MCF 10A (cell line): ENCODE data around the gene IL22. TPM values are rescaled to one million over a fixed set of nuclear protein-coding genes. Genes with fewer than 3 reads are reported as not detected.

Experiments used
- BruUV-seq: library from RNA; stranded (reverse); fragments of 400-500 nt; replicated peaks from 2 replicates; lab custom pipeline; 2021; lab: Mats Ljungman, UMichigan
- CTCF ChIA-PET: fragments of 300-600 bp; sonication (Branson Sonifier 250); formaldehyde crosslinking; extraction: SDS; loops from one replicate; lab custom pipeline; 2021; ENCODE audit warnings: antibody characterized with exemption, inconsistent platforms; lab: Yijun Ruan, JAX
- POLR2A ChIA-PET: fragments of 300-600, 350-650 bp; sonication (Branson Sonifier 250); formaldehyde crosslinking; extraction: SDS; loops from one replicate; lab custom pipeline; 2020; ENCODE audit warnings: antibody characterized with exemption, inconsistent platforms; lab: Yijun Ruan, JAX
- DNase-seq: peaks from one replicate; pipeline ENCODE4 v3.0.0-alpha.2; 2018; ENCODE audit not compliant: unreplicated experiment
- H3K27ac Mint-ChIP-seq: one replicate; pipeline ENCODE4 v1.8.0; 2022; ENCODE audit warnings: mild to moderate bottlenecking, low read depth, mixed read lengths; ENCODE audit not compliant: unreplicated experiment
- H3K27me3 Mint-ChIP-seq: one replicate; pipeline ENCODE4 v1.8.0; 2022; ENCODE audit warnings: mixed read lengths; ENCODE audit not compliant: insufficient read depth, unreplicated experiment
- H3K36me3 Mint-ChIP-seq: one replicate; pipeline ENCODE4 v1.8.0; 2022; ENCODE audit warnings: mild to moderate bottlenecking, moderate library complexity, mixed read lengths; ENCODE audit not compliant: insufficient read depth, unreplicated experiment
- H3K4me1 Mint-ChIP-seq: one replicate; pipeline ENCODE4 v1.8.0; 2022; ENCODE audit warnings: mixed read lengths; ENCODE audit not compliant: insufficient read depth, unreplicated experiment
- H3K4me3 Mint-ChIP-seq: one replicate; pipeline ENCODE4 v1.8.0; 2022; ENCODE audit warnings: mild to moderate bottlenecking, moderate library complexity, mixed read lengths; ENCODE audit not compliant: unreplicated experiment
- H3K9me3 Mint-ChIP-seq: one replicate; pipeline ENCODE4 v1.8.0; 2022; ENCODE audit warnings: mixed read lengths; ENCODE audit not compliant: unreplicated experiment
- CTCF ChIP-seq: fragments of 200-600 bp; IDR thresholded peaks from one replicate; pipeline ENCODE4 v1.8.0; 2022; ENCODE audit warnings: antibody characterized with exemption, mild to moderate bottlenecking; ENCODE audit not compliant: unreplicated experiment
- intact Hi-C: fragments of 100-400 bp; cut with micrococcal nuclease; formaldehyde crosslinking; loops from 2 replicates; pipeline ENCODE4 v1.14.1; 2022
- total RNA-seq: library from RNA; stranded (reverse); gene quantifications from 2 replicates; pipeline ENCODE4 v1.2.3, GENCODE V29; 2022

IL22 gene
- total RNA-seq, 1 experiment from 2014 or later = not detected

- no peaks in the 10 kb centered on the region for H3K36me3 Mint-ChIP-seq
- no TSS peak for BruUV-seq
- H3K27me3 Mint-ChIP-seq = no peaks in the 10 kb centered on the region
- no peak for DNase-seq
- H3K4me3 Mint-ChIP-seq = no peak overlapping the region
- TF ChIP-seq CTCF = no peak
- peaks cover 6% of the 10 kb centered on the region for H3K4me1 Mint-ChIP-seq
- ChIA-PET POLR2A (no interaction called here), CTCF (no interaction called here)
- H3K27ac Mint-ChIP-seq = no peak overlapping the region
- H3K9me3 Mint-ChIP-seq = no peaks in the 10 kb centered on the region
- intact Hi-C loops = no loop called here
These were observed 26.0 kb upstream of the IL22 start for GRCh38 chr12:68279227-68280054.

GRCh38 chr12:68276402-68276930 is 23.1 kb upstream of the IL22 start:
- POLR2A ChIA-PET = interaction anchor here (1.8 kb wide), 1 partner anchor 17 kb away, joined by 6 read pairs; no protein-coding TSS in a partner anchor
- CTCF ChIA-PET = interaction anchor here (0.5 to 0.9 kb wide), 2 partner anchors 40 to 236 kb away, joined by 4 read pairs; no protein-coding TSS in a partner anchor
- Mint-ChIP-seq H3K4me3 (no peak overlapping the region), H3K27me3 (no peaks in the 10 kb centered on the region), H3K4me1 (peaks cover 6% of the 10 kb centered on the region), H3K27ac (no peak overlapping the region), H3K36me3 (no peaks in the 10 kb centered on the region), H3K9me3 (no peaks in the 10 kb centered on the region)
- TF ChIP-seq CTCF = no peak
- intact Hi-C loops = no loop called here
- no TSS peak for BruUV-seq
- no peak for DNase-seq

GRCh38 chr12:68272732-68273131 is 19.3 kb upstream of the IL22 start:
- Mint-ChIP-seq H3K27me3 (no peaks in the 10 kb centered on the region), H3K4me1 (peaks cover 18% of the 10 kb centered on the region), H3K4me3 (no peak overlapping the region), H3K36me3 (no peaks in the 10 kb centered on the region), H3K9me3 (no peaks in the 10 kb centered on the region), H3K27ac (no peak overlapping the region)
- ChIA-PET CTCF (interaction anchor here (0.7 to 1.6 kb wide), 3 partner anchors 23 to 233 kb away, joined by 4 to 7 read pairs (median 6); no protein-coding TSS in a partner anchor), POLR2A (interaction anchor here (1.1 kb wide), 1 partner anchor 36 kb away, joined by 4 read pairs; no protein-coding TSS in a partner anchor)
- BruUV-seq = no TSS peak
- no peak for DNase-seq
- intact Hi-C loops = no loop called here
- no peak for TF ChIP-seq CTCF

GRCh38 chr12:68271346-68271745 is 17.9 kb upstream of the IL22 start:
- no TSS peak for BruUV-seq
- H3K27ac Mint-ChIP-seq = no peak overlapping the region
- no peaks in the 10 kb centered on the region for H3K9me3 Mint-ChIP-seq
- DNase-seq = no peak
- no peak for TF ChIP-seq CTCF
- intact Hi-C loops = no loop called here
- no peaks in the 10 kb centered on the region for H3K27me3 Mint-ChIP-seq
- H3K4me1 Mint-ChIP-seq = peaks cover 13% of the 10 kb centered on the region
- ChIA-PET POLR2A (interaction anchor here (1.0 kb wide), 1 partner anchor 12 kb away, joined by 6 read pairs; no protein-coding TSS in a partner anchor), CTCF (interaction anchor here (1.1 to 1.3 kb wide), 2 partner anchors 23 to 48 kb away, joined by 3 to 6 read pairs; no protein-coding TSS in a partner anchor)
- no peaks in the 10 kb centered on the region for H3K36me3 Mint-ChIP-seq
- H3K4me3 Mint-ChIP-seq = no peak overlapping the region
